Astrocyte (in vitro differentiated cells and primary cell): ENCODE measurements around the gene CCDC178. TPM values are rescaled to one million over a fixed set of nuclear protein-coding genes. Genes with fewer than 3 reads are reported as not detected.
A peak's percentile ranks its signal among the peaks of the same experiment; 100 is the strongest.

ENCODE experiments used
- DNase-seq: peaks from one replicate; pipeline ENCODE4 v3.0.0-alpha.2; 2010; ENCODE audit warnings: low read depth
- FAIRE-seq: peaks from 2 replicates; lab custom pipeline; 2011; peaks lifted over from hg19 to GRCh38; lab: Jason Lieb, UNC
- H2AFZ ChIP-seq: 2 replicates; pipeline ENCODE4 v1.6.0; 2012; ENCODE audit warnings: low read depth, low read length, inconsistent platforms
- H3K27ac ChIP-seq: 2 replicates; pipeline ENCODE4 v1.5.1; 2011; ENCODE audit warnings: low read depth, low read length, inconsistent platforms
- H3K27me3 ChIP-seq: 2 replicates; pipeline ENCODE4 v1.6.0; 2011; ENCODE audit warnings: low read length, inconsistent platforms; ENCODE audit not compliant: insufficient read depth
- H3K36me3 ChIP-seq: 2 replicates; pipeline ENCODE4 v1.5.1; 2011; ENCODE audit warnings: low read length, inconsistent platforms; ENCODE audit not compliant: insufficient read depth
- H3K4me1 ChIP-seq: 2 replicates; pipeline ENCODE4 v1.5.1; 2011; ENCODE audit warnings: low read length, inconsistent platforms; ENCODE audit not compliant: insufficient read depth
- H3K4me2 ChIP-seq: 2 replicates; pipeline ENCODE4 v1.6.0; 2012; ENCODE audit warnings: low read length, inconsistent platforms
- H3K4me3 ChIP-seq: 2 replicates; pipeline ENCODE4 v1.5.1; 2011; ENCODE audit warnings: low read depth, mild to moderate bottlenecking, low read length, inconsistent platforms; ENCODE audit not compliant: insufficient read depth
- H3K79me2 ChIP-seq: 2 replicates; pipeline ENCODE4 v1.6.0; 2012; ENCODE audit warnings: mild to moderate bottlenecking, low read length, inconsistent platforms; ENCODE audit not compliant: insufficient read depth
- H3K9ac ChIP-seq: 2 replicates; pipeline ENCODE4 v1.6.0; 2012; ENCODE audit warnings: mild to moderate bottlenecking, low read length, inconsistent platforms
- H3K9me3 ChIP-seq: 2 replicates; pipeline ENCODE4 v1.5.1; 2012; ENCODE audit warnings: low read depth, mild to moderate bottlenecking, low read length, inconsistent platforms; ENCODE audit not compliant: insufficient read depth
- H4K20me1 ChIP-seq: 2 replicates; pipeline ENCODE4 v1.6.0; 2012; ENCODE audit warnings: low read length, inconsistent platforms; ENCODE audit not compliant: insufficient read depth
- H3K27ac Mint-ChIP-seq: one replicate; pipeline ENCODE4 v1.8.0; 2021; ENCODE audit warnings: mild to moderate bottlenecking, mixed read lengths; ENCODE audit not compliant: unreplicated experiment
- H3K27me3 Mint-ChIP-seq: one replicate; pipeline ENCODE4 v1.8.0; 2021; ENCODE audit warnings: low read depth, mixed read lengths; ENCODE audit not compliant: unreplicated experiment
- H3K36me3 Mint-ChIP-seq: one replicate; pipeline ENCODE4 v1.8.0; 2021; ENCODE audit warnings: low read depth, mixed read lengths; ENCODE audit not compliant: unreplicated experiment
- H3K4me1 Mint-ChIP-seq: one replicate; pipeline ENCODE4 v1.8.0; 2021; ENCODE audit warnings: low read depth, mixed read lengths; ENCODE audit not compliant: unreplicated experiment
- H3K4me3 Mint-ChIP-seq: one replicate; pipeline ENCODE4 v1.8.0; 2021; ENCODE audit warnings: mild to moderate bottlenecking, moderate library complexity, mixed read lengths; ENCODE audit not compliant: unreplicated experiment
- H3K9me3 Mint-ChIP-seq: one replicate; pipeline ENCODE4 v1.8.0; 2021; ENCODE audit warnings: mild to moderate bottlenecking, mixed read lengths; ENCODE audit not compliant: unreplicated experiment
- EZH2 ChIP-seq: IDR thresholded peaks from 2 replicates; pipeline ENCODE4 v1.6.1; 2012; ENCODE audit warnings: mild to moderate bottlenecking, low read length, inconsistent platforms; ENCODE audit not compliant: insufficient read depth
- total RNA-seq: library from RNA; stranded (reverse); gene quantifications from 2 replicates; pipeline ENCODE4 v1.2.1, GENCODE V29; 2021
- TF ChIP-seq, protein P1 (sequence below): IDR thresholded peaks from 2 replicates; pipeline ENCODE4 v1.5.1; 2011; ENCODE audit warnings: low read depth, mild to moderate bottlenecking, inconsistent platforms, low read length, moderate library complexity; ENCODE audit not compliant: insufficient read depth

Gene CCDC178
- total RNA-seq, 1 donor from 2014 or later = 0.30 TPM

DNA sequence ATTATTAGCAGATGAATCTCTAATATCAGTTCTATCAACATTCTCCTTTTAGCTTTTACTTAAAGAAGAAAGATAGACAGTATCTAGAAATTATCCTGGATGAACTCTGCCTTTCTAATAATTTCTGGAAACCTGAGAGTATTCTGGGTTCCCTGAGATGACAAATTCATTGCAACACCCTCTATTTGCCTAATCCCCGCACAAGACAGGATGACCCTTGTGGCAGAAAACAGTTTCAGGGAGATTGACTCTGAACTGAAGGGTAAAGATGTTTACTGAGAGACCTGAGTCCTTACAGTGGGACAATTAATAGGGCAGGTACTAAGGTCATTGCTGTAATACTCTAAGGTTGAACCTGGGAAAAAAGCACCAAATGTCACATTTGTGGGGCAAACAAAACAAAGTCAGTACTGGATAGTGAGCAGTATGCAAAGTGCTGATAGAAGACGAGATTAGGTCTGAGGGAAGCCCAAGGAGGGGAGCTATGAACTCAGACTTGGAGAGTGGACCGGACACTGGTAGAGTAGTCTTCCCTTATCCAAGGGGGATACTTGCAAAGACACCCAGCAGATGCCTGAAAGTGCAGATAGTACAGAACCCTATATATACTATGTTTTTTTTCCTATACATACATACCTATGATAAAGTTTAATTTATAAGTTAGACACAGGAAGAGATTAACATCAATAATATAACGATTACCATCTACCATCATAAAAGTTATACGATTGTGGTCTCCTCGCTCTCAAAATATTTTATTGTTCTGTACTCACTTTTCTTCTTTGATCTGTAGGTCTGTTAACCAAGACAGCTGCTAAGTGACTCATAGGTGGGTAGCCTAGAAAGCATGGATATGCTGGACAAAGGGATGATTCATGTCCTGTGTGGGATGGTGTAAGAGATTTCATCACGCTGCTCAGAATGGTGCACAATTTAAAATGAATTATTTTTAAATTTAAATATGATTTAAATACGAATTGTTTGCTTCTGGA lies 519.4 kb downstream of the CCDC178 start:
- peak overlapping the region; percentile 74 for H3K4me2 ChIP-seq
- peak overlapping the region; percentile 9 for H3K4me3 Mint-ChIP-seq
- DNase-seq (peak; percentile 97), FAIRE-seq (peak; percentile 87)
- no peaks in the 10 kb centered on the region for H3K36me3 ChIP-seq
- H3K9me3 Mint-ChIP-seq = no peaks in the 10 kb centered on the region
- no peaks in the 10 kb centered on the region for H3K36me3 Mint-ChIP-seq
- peak overlapping the region; percentile 30 for H3K4me3 ChIP-seq
- no peaks in the 10 kb centered on the region for H4K20me1 ChIP-seq
- no peaks in the 10 kb centered on the region for H3K27me3 ChIP-seq
- peak overlapping the region; percentile 73 for H3K27ac ChIP-seq
- TF ChIP-seq EZH2 = no peak
- TF ChIP-seq, protein P1, sequence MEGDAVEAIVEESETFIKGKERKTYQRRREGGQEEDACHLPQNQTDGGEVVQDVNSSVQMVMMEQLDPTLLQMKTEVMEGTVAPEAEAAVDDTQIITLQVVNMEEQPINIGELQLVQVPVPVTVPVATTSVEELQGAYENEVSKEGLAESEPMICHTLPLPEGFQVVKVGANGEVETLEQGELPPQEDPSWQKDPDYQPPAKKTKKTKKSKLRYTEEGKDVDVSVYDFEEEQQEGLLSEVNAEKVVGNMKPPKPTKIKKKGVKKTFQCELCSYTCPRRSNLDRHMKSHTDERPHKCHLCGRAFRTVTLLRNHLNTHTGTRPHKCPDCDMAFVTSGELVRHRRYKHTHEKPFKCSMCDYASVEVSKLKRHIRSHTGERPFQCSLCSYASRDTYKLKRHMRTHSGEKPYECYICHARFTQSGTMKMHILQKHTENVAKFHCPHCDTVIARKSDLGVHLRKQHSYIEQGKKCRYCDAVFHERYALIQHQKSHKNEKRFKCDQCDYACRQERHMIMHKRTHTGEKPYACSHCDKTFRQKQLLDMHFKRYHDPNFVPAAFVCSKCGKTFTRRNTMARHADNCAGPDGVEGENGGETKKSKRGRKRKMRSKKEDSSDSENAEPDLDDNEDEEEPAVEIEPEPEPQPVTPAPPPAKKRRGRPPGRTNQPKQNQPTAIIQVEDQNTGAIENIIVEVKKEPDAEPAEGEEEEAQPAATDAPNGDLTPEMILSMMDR = no peak
- H3K79me2 ChIP-seq = no peaks in the 10 kb centered on the region
- H3K9ac ChIP-seq = peak overlapping the region; percentile 38
- H3K27ac Mint-ChIP-seq = peak overlapping the region; percentile 97
- H3K4me1 ChIP-seq = peaks cover 14% of the 10 kb centered on the region
- H3K4me1 Mint-ChIP-seq = peaks cover 30% of the 10 kb centered on the region
- no peaks in the 10 kb centered on the region for H3K9me3 ChIP-seq
- H3K27me3 Mint-ChIP-seq = no peaks in the 10 kb centered on the region
- H2AFZ ChIP-seq = peak overlapping the region; percentile 36

GRCh38 chr18:32919799-32920198 lies 520.7 kb downstream of the CCDC178 start:
- peak overlapping the region; percentile 67 for H3K27ac Mint-ChIP-seq
- H3K79me2 ChIP-seq = no peaks in the 10 kb centered on the region
- no peak overlapping the region for H3K9ac ChIP-seq
- H3K4me3 Mint-ChIP-seq = no peak overlapping the region
- H3K27me3 Mint-ChIP-seq = no peaks in the 10 kb centered on the region
- peaks cover 14% of the 10 kb centered on the region for H3K4me1 ChIP-seq
- H3K4me1 Mint-ChIP-seq = peaks cover 30% of the 10 kb centered on the region
- H3K9me3 ChIP-seq = no peaks in the 10 kb centered on the region
- FAIRE-seq = no peak
- H4K20me1 ChIP-seq = no peaks in the 10 kb centered on the region
- no peak overlapping the region for H3K4me2 ChIP-seq
- H3K36me3 Mint-ChIP-seq = no peaks in the 10 kb centered on the region
- no peak for TF ChIP-seq EZH2
- TF ChIP-seq, protein P1 = peak; percentile 35
- H3K36me3 ChIP-seq = no peaks in the 10 kb centered on the region
- no peak overlapping the region for H3K4me3 ChIP-seq
- H3K27me3 ChIP-seq = no peaks in the 10 kb centered on the region
- no peak overlapping the region for H2AFZ ChIP-seq
- H3K27ac ChIP-seq = no peak overlapping the region
- DNase-seq = peak; percentile 22
- no peaks in the 10 kb centered on the region for H3K9me3 Mint-ChIP-seq
